Putamen (tissue), 1 donor: ENCODE results near the gene PDE4D.
"Not testable (repeated sequence)": the region's sequence is repeated elsewhere in the genome, so short reads cannot be mapped to it uniquely, and the experiment has no call there.

Source experiments
- DNase-seq: peaks from one replicate; pipeline ENCODE4 v3.0.0-alpha.2; 2016; ENCODE audit warnings: low spot score

PDE4D gene

GRCh38 chr5:59326596-59326995 lies 566.9 kb downstream of the PDE4D start:
- no peak for DNase-seq

DNA sequence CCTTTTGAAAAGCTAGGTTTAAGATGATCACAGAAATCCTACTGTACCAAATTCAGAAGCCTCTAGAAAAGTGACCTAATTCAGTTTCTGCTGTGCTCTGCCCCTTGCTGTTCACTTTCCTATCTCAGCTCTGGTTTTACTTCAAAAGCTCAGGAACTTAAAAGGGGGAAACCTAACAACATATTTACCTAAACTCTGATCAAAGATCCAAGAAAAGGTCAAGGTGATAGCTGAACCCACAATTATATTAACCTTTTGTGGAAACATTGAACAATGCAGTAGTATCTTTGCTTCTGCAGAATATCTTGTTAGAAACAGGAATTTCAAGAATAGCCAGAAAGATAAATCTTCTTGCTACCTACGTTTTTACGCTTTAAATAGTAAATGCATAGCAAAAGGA lies 568.5 kb downstream of the PDE4D start:
- no peak for DNase-seq

GRCh38 chr5:59322894-59323293 lies 570.6 kb downstream of the PDE4D start:
- DNase-seq, result no peak

- no peak for DNase-seq
Observed at GRCh38 chr5:59322058-59322457, 571.5 kb downstream of the PDE4D start.

GRCh38 chr5:59321642-59322041 lies 571.9 kb downstream of the PDE4D start:
- DNase-seq, result no peak

- no peak for DNase-seq
Observed at GRCh38 chr5:59320420-59320819, 573.1 kb downstream of the PDE4D start.

DNA sequence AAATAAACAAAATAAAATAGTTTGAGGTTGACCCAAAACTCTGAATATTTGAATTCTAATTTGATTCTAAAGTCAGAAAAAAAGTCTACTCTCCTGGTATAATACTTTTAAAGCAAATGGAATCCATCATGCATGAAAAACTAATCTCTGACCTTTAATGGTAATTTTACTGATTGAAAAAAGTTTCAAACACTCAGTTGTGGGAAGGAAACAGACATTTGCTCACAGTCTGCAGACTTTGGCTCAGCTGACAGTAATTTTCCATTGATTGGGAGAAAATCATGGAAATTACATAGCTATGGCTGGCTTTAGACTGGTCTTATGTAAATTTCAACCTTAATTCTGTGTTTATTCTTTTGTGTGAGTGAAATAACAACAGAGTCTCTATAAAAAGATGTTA lies 574.3 kb downstream of the PDE4D start:
- DNase-seq, result no peak

GRCh38 chr5:59317774-59318205 lies 575.7 kb downstream of the PDE4D start:
- no peak for DNase-seq

DNA sequence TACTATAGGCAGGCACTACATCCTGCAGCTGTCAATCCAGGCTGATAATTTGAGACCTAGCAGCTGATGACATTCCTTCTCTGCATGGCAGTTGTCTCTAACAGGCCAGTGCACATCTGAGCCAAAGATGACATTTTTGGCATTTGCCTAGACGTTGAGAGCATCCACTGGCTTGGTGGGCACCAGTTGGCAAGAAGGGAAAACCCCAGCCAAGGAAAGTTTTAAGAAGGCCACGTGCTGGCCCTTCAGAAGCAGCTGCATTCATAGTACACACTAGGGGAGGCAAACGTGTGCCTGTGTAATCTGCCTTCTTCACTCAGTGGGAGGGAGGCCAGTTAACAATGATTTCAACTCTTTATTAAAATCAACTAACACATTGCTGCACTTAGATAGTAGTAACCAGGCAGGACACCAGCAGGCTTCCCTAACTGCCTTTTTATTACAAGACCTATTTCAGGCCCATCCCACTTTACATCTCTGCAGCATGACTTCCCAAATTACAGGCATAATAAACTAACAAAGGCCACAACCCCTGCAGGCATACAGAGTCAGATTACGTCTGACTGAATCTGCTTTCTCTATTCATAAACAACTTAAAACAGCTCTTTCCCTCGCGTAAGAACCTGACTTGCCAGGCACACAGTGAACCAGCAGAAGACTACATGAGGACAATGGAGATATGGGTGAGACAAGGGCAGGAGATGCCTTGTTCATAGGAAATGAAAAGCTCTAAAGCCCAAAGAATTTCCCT lies 576.3 kb downstream of the PDE4D start:
- DNase-seq, result no peak

- no peak for DNase-seq
Observed at GRCh38 chr5:59312223-59312622, 581.3 kb downstream of the PDE4D start.

- not testable (repeated sequence) for DNase-seq
Observed at GRCh38 chr5:59308685-59309084, 584.8 kb downstream of the PDE4D start.

GRCh38 chr5:59303289-59303716 lies 590.2 kb downstream of the PDE4D start:
- DNase-seq, result not testable (repeated sequence)

DNA sequence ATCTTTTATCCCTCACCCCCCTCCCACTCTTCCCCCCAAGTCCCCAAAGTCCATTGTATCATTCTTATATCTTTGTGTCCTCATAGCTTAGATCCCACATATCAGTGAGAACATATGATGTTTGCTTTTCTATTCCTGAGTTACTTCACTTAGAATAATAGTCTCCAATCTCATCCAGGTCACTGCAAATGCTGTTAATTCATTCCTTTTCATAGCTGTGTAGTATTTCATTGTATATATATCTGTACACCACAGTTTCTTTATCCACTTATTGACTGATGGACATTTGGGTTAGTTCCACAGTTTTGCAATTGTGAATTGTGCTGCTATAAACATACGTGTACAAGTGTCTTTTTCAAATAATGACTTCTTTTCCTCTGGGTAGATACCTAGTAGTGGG lies 591.0 kb downstream of the PDE4D start:
- not testable (repeated sequence) for DNase-seq

GRCh38 chr5:59301727-59302126 lies 591.8 kb downstream of the PDE4D start:
- DNase-seq, result no peak

- no peak for DNase-seq
Observed at GRCh38 chr5:59300930-59301329, 592.6 kb downstream of the PDE4D start.

DNA sequence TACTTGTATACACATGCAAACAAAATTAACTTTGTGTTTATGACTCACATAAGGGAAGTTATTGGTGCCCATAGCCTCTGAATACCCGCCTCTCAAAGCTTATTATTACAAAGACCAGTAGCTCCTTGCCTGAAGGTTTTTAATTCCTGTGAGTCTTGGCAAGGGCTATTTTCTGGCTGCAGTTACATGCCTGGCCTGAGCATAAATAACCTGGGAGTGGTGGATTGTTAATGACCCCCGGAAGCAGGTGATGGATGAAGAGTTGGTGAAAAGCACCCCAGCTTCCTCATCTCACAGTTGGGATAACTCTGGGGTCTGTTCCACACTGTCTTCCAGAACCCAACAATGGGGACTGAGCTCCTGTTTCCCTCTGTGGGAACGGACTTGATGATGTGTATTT lies 594.5 kb downstream of the PDE4D start:
- no peak for DNase-seq

GRCh38 chr5:59296317-59297264 lies 596.9 kb downstream of the PDE4D start:
- DNase-seq, result no peak

- no peak for DNase-seq
Observed at GRCh38 chr5:59293700-59294099, 599.8 kb downstream of the PDE4D start.

DNA sequence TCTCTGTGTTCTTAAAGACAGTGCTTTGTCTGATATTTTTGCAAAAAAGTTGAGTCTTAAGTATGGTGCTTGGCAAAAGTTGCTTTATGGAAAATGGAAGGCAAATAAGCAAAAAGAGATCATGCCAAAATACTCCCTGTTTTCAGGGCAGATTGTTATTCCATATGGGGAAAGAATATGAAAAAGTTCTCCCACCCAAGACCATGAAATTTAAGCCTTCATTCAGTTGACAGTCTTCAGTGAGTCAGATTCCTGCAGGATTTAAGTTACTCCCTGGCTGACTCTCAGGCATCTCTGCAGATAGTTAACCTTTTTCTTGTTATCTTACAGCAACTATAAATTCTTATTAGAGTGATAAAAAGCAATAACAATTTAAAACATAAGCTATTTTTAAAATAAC lies 601.6 kb downstream of the PDE4D start:
- no peak for DNase-seq

DNA sequence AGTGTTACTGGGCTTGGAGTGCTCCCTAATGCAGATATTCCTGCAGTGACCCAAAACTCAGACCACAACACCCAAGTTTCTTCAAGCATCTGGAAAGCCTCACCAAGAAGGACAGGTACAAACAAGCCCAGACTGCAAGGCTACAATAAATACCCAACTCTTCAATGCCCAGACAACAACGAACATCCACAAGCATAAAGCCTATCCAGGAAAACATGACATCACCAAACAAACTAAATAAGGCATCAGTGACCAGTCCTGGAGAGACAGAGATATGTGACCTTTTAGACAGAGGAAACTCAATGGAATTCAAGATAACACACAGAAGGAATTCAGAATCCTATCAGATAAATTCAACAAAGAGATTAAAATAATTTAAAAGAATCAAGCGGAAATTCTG lies 605.6 kb downstream of the PDE4D start:
- DNase-seq, result no peak

GRCh38 chr5:59287361-59287760 lies 606.2 kb downstream of the PDE4D start:
- no peak for DNase-seq

- no peak for DNase-seq
Observed at GRCh38 chr5:59286510-59286909, 607.0 kb downstream of the PDE4D start.
